SH-SY5Y (cell line): ENCODE results near the gene AFF1.

Experiments
- GATA2 ChIP-seq: IDR thresholded peaks from 2 replicates; pipeline ENCODE4 v1.6.1; 2011; ENCODE audit warnings: mild to moderate bottlenecking, low read depth, low read length
- GATA3 ChIP-seq: IDR thresholded peaks from 2 replicates; pipeline ENCODE4 v1.6.1; 2011; ENCODE audit warnings: low read depth, mild to moderate bottlenecking, low read length, moderate library complexity

The AFF1 gene

GRCh38 chr4:87017580-87018342 lies 83.0 kb downstream of the AFF1 start:
- TF ChIP-seq GATA2: no peak
- no peak for TF ChIP-seq GATA3

- TF ChIP-seq GATA2 (no peak), GATA3 (no peak)
Observed at GRCh38 chr4:87018753-87019152, 83.9 kb downstream of the AFF1 start.

GRCh38 chr4:87019246-87019791 lies 84.5 kb downstream of the AFF1 start:
- TF ChIP-seq GATA2 (no peak), GATA3 (no peak)

- no peak for TF ChIP-seq GATA2
Observed at GRCh38 chr4:87019898-87020297, 85.1 kb downstream of the AFF1 start.

GRCh38 chr4:87024201-87024600 lies 89.4 kb downstream of the AFF1 start:
- TF ChIP-seq GATA2: no peak
- no peak for TF ChIP-seq GATA3

GRCh38 chr4:87025023-87025613 lies 90.3 kb downstream of the AFF1 start:
- TF ChIP-seq GATA2 (no peak), GATA3 (no peak)

- TF ChIP-seq GATA3 (no peak), GATA2 (no peak)
Observed at GRCh38 chr4:87025614-87026041, 90.8 kb downstream of the AFF1 start.

- no peak for TF ChIP-seq GATA3
- no peak for TF ChIP-seq GATA2
Observed at GRCh38 chr4:87026800-87027495, 92.1 kb downstream of the AFF1 start.

GRCh38 chr4:87029356-87029755 lies 94.5 kb downstream of the AFF1 start:
- TF ChIP-seq GATA2 (no peak), GATA3 (no peak)

- TF ChIP-seq GATA3 (no peak), GATA2 (no peak)
Observed at GRCh38 chr4:87030124-87030523, 95.3 kb downstream of the AFF1 start.

GRCh38 chr4:87030755-87031441 lies 96.1 kb downstream of the AFF1 start:
- no peak for TF ChIP-seq GATA2
- no peak for TF ChIP-seq GATA3

GRCh38 chr4:87031920-87032319 lies 97.1 kb downstream of the AFF1 start:
- no peak for TF ChIP-seq GATA3
- TF ChIP-seq GATA2: no peak

- TF ChIP-seq GATA3 (no peak), GATA2 (no peak)
Observed at GRCh38 chr4:87032884-87033533, 98.2 kb downstream of the AFF1 start.
